GM12873 (cell line): ENCODE results near the gene GATA3.

ENCODE experiments used
- TF ChIP-seq, protein P1 (sequence below): IDR thresholded peaks from 2 replicates; pipeline ENCODE4 v1.5.1; 2012; ENCODE audit warnings: low read depth, mild to moderate bottlenecking, moderate library complexity, low read length, control low read depth; ENCODE audit not compliant: insufficient read depth; ENCODE audit errors: missing control alignments

GATA3 gene

DNA sequence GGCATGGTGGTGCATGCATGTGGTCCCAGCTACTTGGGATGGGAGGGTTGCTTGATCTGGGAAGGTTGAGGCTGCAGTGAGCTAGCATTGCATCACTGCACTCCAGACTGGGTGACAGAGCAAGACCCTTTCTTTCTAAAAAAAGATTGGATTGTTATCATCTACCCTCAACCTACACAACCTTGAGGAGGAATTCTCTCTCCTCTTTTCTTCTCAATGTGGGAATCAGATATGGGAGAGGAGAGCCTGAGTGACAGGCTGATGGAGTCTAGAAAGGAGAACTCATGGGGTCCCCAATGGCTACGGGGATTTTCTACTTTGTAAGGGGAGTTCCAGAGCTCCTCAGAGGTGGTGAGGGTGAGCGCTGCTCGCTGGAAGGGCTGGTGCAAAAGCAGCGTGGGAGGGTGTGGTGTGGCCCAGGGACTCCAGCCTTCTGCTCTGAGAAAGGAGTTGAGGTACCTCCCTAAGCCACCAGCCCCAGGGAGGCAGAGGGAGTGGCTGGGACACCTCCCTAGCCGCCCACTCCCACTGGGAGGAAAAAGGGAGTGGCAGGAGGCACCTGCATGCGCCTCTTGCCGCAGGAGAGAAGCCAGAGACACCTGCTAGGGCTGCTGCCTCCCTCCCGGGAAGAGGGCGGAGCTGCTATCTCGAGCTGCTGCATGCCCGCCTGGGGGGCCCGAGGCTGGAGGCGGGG lies 48.4 kb downstream of the GATA3 start:
- TF ChIP-seq, protein P1, sequence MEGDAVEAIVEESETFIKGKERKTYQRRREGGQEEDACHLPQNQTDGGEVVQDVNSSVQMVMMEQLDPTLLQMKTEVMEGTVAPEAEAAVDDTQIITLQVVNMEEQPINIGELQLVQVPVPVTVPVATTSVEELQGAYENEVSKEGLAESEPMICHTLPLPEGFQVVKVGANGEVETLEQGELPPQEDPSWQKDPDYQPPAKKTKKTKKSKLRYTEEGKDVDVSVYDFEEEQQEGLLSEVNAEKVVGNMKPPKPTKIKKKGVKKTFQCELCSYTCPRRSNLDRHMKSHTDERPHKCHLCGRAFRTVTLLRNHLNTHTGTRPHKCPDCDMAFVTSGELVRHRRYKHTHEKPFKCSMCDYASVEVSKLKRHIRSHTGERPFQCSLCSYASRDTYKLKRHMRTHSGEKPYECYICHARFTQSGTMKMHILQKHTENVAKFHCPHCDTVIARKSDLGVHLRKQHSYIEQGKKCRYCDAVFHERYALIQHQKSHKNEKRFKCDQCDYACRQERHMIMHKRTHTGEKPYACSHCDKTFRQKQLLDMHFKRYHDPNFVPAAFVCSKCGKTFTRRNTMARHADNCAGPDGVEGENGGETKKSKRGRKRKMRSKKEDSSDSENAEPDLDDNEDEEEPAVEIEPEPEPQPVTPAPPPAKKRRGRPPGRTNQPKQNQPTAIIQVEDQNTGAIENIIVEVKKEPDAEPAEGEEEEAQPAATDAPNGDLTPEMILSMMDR = no peak

DNA sequence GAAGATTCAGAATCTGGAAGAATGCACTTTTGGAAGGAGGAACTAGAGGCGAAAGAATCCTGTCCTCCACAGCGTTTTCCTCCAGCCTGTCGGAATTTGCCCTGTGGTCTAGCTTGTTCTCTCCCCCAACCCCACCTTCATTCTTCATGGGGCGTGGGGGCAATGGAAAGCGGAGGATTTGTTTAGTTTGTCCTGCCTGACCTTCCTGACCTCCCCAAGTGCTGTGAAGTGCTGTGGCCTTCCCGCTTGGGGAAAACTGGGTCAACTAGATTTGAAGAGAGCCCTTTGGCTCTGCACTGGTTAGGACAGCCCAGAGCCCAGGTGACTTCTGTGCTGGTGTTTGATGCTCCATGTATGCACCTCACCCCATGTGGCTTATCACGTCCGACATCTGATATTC lies 49.1 kb downstream of the GATA3 start:
- TF ChIP-seq, protein P1 = no peak

DNA sequence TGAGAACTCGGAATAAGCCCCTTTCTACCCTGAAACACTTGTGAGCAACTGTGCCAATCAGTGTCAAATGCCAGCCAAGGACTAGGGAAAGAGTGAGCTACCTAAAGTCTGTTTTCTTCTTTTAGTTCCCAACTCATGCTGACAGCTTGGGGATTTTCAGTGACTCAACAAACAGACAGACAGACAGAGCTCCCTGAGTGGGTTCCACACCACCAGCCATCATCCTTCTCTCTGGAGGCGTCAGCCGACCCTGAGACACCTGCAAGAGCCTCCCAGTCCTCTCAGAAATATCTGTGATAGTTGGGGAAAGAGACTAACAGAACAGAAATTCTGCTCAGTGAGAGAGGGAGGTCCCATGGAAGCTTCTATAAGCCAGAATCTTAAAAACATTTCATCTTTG lies 49.5 kb downstream of the GATA3 start:
- TF ChIP-seq, protein P1 = no peak

DNA sequence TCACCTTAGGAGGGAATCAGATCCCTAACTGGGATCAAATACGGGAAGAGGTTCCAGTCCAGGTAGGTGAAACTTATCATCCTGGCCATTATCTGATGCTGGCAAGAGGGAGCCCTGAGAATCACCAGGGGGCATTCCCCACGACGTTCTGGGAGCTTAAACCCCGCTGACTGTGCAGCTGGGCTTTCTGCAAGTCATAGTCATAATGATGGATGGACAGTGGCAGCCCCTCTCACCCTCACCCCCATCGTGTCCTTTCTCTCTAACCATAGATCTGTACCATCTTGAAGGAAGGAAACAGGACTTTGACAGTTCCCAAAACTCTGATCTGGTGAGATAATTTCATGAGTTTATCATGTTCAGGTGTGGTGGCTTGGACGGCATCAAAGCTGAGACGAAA lies 50.2 kb downstream of the GATA3 start:
- TF ChIP-seq, protein P1 = no peak

DNA sequence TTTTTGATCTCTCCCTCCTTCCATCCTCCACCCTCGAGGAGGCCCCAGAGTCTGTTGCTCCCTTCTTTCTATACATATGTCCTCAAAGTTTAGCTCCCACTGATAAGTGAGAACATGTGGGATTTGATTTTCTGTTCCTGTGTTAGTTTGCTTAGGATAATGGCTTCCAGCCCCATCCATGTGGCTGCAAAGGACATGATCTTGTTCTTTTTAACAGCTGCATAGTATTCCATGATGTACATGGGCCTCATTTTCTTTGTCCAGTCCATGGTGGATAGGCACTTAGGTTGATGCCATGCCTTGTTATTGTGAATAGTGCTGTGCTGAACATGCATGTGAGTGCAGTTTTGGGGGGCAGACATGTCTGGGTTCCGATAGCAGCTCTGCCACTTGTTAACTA lies 51.4 kb downstream of the GATA3 start:
- TF ChIP-seq, protein P1 = no peak

DNA sequence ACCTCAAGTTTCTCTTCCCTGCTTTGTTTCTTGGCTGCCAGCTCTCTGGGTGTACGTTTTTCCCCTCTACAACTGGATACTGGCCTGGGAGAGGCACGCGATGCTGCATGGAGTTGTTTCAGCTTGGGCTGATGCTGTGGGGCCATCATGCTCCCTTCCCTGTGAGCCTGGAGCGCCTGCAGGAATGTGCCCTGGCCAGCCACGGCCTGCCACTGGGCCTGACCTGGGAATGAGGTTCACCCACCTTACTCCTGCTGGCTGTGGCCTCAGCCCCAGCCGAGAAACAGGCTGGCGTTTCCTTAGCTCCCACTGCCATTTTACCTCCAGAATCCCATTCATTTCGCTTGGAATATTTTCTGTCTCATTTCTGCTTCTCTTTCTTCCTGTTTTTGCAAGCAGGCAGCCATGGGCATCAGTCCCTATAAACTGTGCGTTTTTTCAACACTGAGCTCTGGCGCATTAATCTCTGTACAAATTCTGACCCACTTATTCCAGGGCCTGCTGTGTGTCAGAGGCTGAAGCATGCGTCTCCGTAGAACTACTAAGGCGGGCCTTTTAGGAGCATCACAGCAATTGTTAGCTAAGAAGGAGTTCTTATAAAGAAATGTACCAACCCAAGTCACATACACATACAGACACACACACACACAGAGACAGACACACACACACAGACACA lies 57.9 kb downstream of the GATA3 start:
- TF ChIP-seq, protein P1 = no peak

DNA sequence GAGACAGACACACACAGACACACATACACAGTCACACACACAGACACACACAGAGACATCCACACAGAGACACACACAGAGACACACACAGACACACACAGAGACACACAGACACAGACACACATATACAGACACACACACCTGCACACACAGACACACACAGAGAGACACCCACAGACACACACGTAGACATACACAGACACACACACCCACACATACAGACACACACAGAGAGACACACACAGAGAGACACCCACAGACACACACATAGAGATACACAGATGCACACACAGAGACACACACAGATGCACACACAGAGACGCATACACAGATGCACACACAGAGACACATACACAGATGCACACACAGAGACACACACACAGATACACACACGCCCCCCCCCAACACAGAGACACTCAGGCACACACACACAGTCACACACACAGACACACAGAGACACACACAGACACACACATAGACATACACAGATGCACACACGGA lies 58.5 kb downstream of the GATA3 start:
- TF ChIP-seq, protein P1 = no peak
